AG20443 (cell line): Measurements from ENCODE around the gene CNPPD1.

ENCODE experiments used
- DNase-seq: peaks from one replicate; pipeline ENCODE4 v3.0.0; 2012; ENCODE audit warnings: low spot score, mixed read lengths

Gene CNPPD1

DNA sequence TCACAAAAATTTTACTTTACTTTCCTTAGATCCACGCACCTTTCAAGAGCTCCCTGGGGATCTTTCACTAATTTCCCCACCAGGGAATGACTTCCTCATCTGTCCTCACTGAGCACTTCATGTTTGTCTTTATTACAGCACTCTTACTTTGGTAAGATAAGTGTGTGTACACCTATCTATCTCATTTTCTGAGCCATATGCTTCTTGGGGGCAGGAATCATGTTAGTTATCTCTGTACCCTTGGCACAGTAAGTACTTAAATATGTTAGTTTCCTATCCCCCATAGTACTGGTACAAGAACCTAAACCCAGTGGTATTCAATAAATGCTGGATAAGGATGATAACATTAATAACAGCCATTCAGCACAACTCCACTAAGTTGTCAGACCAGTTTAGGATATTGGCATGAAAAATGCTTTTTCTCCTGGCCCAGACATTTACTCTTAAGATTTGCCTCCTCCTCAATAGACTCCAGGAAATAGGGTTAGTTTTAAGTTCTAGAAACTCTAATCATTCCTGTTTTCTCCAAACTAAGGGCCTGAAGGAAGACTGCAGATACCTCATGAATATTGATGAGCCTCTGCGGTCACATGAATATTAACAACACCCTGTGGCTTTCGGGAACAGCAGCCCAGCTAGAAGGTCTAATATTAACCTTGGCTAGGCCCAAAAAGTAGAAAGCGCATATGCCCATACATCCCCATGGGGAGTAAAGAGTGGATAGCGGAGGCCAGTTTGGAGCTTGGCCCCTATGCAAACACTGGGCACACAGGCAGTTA lies 54.3 kb downstream of the CNPPD1 start:
- DNase-seq, result no peak
